DMS 273 treated with DMSO at 0.1 percent for 48 hours (cell line): ENCODE data around the gene USH2A.

Experiments
- DNase-seq: peaks from one replicate; lab custom pipeline; 2025; lab: John Stamatoyannopoulos, UW

The USH2A gene, protein sequence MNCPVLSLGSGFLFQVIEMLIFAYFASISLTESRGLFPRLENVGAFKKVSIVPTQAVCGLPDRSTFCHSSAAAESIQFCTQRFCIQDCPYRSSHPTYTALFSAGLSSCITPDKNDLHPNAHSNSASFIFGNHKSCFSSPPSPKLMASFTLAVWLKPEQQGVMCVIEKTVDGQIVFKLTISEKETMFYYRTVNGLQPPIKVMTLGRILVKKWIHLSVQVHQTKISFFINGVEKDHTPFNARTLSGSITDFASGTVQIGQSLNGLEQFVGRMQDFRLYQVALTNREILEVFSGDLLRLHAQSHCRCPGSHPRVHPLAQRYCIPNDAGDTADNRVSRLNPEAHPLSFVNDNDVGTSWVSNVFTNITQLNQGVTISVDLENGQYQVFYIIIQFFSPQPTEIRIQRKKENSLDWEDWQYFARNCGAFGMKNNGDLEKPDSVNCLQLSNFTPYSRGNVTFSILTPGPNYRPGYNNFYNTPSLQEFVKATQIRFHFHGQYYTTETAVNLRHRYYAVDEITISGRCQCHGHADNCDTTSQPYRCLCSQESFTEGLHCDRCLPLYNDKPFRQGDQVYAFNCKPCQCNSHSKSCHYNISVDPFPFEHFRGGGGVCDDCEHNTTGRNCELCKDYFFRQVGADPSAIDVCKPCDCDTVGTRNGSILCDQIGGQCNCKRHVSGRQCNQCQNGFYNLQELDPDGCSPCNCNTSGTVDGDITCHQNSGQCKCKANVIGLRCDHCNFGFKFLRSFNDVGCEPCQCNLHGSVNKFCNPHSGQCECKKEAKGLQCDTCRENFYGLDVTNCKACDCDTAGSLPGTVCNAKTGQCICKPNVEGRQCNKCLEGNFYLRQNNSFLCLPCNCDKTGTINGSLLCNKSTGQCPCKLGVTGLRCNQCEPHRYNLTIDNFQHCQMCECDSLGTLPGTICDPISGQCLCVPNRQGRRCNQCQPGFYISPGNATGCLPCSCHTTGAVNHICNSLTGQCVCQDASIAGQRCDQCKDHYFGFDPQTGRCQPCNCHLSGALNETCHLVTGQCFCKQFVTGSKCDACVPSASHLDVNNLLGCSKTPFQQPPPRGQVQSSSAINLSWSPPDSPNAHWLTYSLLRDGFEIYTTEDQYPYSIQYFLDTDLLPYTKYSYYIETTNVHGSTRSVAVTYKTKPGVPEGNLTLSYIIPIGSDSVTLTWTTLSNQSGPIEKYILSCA (N-terminal part only)

DNA sequence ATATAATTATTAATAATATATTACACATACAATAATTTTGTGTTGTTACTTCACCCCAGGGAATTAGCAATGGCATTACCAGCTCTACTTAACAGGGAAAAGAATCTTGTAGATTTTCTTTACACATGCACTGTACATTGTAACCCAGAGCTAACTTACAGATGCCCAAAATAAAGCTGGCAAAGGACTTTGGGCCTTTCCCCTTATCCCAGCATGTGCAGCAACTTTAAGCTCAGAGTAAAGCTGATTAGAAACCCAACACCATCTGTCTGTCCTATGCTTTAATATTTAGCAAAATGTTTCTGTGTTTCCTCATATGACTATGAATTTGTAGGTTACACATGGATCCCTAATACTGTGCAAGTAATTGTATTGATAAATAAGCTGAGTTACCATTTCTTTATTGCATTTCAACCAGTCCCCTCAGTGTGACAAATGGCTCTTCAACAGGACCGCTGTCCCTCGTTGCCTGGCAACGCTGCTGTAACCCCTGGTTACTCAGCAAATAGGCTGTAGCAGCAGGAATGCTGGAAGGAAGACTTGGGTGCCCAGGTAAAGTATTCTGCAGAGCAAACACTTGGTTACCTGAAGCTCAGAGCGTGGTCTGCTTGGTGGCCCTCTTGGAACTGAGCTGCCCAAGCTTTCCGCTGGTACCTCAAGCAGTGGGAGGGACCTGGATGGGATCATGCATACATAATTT is at the start of gene USH2A:
Gene USH2A, minus strand, starts transcription at position 628 of the 700 bp plus-strand sequence. CDS start 1,112 bp downstream, outside the sequence.
- no peak for DNase-seq

DNA sequence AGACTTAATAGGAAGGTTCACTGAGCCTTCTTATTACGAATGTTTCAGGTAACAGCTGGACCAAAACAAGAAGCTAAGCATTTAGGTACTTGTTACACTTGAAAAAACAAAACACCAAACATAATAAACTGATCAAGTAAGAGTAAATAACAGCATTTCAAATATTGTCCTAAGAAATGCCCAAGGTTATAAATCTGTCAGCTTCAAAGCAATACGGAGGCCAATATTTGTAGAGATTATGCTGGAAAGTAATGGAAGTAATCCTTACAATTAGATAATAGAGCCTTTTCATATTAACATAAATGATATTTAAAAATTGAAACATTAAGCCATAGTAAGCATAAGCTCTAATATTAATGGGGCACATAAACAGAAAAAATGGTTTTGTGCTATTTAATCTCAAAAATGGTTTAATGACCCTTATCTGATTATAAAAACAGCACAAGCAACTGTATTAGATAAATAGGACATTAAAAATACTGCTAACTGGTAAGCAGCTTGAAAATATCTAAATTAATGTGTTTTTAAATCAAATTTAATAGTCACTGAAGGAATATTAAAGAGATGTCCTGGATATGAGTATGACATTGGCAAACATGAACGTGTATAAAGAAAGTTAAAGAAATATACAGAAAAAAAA is 43.0 kb upstream of the USH2A start:
- DNase-seq: no peak

DNA sequence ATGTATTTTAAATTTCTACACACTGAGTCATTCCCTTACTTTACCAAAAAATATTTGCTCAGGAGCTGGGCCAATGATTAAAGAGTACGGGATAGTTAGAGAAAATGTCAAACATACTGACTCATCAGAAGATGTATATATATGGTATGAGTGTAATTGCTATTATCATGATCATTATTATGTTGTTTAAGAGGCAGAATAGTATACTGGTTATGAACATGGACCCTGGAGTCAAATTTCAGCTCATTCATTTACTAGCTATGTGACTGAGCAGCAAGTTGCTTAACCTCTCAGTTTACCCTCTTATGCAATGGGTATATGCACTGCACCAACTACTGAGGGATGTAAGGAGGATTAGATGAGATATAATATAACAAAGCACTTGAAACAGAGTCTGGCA is 41.2 kb upstream of the USH2A start:
- no peak for DNase-seq

DNA sequence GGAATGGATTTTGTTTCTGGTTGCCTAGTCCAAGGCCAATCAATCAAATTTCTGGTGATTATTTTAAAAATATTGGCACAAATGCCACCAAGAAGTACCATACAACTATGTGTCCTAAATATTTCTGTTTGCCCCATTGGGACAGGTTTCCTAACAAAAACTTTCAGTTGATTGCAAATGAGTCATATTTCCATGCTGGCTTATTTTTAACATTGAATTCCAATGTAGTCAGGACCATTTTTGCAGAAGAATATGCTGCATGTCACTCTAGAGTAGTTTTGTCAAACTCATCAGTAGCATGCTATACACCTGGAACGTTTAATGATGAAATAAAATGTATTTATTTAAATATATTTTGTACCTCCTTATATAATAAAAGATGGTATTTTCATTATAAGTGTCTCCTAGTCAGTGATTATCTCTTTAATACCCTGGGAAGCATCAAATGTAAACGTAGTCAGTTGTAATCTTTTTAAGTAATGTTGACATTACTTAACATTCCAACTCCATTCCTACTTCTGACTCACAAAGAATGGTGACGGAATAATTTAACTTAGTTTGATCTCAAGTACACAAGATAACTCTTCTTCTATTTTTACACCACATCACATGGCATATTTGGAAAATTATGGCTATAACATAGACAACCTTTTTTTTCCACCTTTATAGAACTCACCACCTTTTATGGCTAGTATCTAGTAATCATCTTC is 39.0 kb upstream of the USH2A start:
- no peak for DNase-seq

DNA sequence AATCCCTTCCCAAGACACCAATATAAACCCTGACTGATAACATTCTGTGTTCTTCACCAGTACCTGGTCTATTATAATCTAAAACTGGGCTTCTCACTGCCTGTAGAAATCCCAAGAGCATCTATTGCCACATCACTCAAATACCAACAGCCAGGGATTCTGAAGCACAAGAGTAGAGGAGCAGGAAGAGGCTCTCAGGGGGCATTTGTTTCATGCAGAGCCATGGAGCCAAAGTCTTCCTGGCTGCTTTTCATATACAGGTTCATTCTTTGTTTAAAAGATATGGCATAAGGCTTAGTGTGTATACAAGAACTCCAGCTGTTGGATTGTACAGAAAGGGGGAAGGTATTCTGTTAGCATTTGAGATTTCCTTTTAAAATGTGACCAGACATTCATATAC is 38.2 kb upstream of the USH2A start:
- no peak for DNase-seq

DNA sequence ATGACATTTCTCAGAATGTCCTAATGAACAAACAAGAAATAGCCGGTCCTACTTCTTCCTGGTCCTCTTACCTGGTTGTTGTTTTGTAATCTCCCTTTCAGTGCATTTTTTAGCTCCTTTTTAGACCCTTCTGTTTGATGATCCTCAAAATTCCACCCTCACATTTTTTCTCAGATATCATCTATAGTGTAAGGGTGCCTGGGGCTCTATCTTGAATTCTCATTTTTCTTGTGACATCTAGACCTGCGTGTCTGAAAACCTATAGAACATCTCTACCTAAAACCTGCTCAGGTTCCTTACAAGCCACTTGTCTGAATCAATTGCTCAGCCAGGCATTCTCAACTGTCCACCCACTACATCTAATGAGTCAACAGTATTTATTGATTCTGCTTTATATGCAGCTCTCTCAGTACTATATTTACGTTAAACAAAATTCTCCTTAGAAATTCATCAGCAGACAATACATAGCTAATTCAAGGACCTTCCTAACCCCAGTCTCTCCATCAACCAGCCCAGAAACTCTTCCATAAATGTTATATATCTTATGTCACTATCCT is 36.5 kb upstream of the USH2A start:
- no peak for DNase-seq

DNA sequence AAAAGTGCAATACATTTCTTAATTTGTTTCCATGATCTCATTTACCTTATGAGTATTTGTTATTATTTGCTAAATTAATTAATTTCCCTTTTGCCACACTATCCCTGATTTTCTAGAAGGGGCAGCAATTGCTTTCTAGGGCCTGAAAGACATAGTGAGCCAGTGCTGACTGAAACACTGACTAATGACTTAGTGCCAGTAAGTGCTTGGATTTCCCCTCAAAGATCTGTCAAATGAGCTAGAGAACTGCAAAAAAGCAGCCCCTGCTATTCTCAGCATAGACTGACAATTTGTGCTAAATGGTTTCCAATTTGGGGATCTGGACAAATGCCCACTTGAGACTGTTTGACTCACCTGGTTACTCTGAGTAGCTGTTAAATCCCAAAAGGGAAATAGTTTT is 35.6 kb upstream of the USH2A start:
- no peak for DNase-seq

DNA sequence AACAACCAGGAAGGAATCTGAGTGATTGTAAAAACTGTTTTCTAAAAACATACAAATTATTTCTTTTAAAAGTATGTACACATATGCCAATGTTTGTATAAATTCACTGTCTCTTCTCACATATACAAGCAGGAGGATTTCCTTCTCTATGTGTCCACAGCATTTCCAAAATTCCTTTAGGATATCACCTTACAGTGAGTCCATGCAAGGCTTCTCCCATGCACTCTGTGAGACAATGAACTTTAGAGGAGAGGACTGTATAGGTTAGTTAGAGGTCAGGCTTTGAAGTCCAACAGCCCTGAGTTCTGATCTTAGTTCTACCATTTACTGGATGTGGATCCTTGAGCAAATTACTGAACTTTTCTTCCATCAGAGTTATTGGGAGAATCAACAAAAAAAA is 34.1 kb upstream of the USH2A start:
- no peak for DNase-seq

DNA sequence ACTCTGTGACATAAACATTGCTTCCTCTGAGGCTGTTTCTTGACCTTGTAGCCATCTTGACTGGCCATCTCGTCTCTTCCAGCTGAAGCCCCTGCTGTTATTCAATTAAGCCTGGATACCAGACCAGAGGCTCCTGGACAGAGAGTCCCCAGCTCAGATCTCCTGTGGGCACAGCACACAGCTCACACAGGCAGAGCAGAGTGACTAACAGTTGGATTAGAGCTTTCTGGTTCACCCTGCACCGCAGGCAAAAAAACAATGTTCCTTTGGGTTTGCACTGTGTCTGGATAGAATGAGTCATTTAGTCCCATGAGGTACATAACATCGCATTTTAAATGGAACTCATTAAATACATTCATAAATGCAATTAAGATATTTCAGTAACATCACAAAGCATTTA is 33.4 kb upstream of the USH2A start:
- DNase-seq: no peak

DNA sequence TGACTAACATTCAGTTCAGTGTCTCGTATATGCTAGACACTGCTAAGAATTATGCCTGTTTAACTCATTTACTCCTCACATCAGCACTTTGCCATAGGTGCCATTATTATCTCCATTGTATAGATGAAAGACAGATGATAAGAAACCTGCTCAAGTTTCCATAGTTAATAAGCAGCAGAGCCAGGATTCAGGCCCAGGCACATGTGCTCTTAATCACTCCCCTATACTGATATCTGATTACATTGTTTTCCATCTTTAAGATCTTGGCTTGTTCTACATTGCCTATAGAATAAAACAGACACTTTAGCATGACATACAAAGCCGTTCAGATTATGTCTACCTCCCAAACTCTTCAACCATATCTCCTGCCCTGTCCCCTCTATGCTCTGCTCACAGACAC is 30.5 kb upstream of the USH2A start:
- no peak for DNase-seq

DNA sequence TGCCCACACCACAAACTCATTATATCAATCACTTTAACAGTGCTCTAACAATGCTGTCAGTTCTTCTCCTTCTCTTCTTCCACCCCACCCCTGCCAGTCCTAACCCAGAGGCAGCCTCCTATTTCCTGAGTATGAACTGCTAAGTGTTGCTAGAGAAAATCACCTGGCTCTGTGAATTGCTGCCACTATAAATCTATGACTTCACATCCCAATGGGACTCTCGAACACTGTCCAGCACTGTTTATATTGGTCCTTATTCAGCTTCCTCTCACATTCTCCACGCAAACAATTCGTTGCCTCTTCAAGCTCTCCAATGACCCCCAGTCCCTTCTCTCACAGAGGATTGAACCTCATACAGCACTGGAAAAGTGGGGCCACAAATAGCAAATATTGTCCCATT is 27.0 kb upstream of the USH2A start:
- no peak for DNase-seq

DNA sequence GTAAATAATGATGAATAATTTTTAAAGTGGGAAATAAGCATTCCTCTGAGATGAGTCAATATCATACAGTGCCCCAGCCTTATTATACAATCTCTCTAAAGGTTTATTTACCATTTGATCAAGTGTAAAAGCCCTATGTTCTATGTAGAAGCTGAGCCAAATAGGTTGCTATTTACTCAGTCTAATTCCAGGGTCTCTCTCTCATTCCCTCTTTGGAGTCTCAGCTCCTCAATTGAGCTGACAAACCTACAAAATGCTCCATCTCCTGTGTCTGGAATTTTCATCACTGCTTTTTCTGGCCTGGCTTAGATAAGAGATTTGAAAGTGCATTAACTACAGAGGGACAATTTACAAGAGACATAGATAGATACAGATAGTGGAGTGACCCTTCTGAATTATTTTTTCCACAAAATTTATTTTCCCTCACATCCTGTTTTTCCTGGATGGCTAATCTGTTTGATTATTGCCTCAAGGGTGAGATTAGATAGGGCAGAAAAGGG is 24.8 kb upstream of the USH2A start:
- no peak for DNase-seq

DNA sequence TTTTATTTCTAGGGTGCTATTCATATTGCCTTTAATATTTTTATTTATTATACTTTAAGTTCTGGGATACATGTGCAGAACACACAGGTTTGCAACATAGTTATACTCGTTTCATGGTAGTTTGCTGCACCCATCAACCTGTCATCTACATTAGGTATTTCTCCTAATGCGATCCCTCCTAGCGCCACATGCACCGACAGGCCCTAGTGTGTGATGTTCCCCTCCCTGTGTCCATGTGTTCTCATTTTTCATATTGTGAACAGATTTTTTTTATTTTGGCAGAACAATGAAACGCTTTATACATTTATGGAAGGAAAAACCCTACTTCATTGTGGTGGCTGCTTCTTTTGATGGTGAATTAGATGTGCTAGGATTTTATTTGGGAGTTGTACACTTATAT is 14.4 kb upstream of the USH2A start:
- no peak for DNase-seq

DNA sequence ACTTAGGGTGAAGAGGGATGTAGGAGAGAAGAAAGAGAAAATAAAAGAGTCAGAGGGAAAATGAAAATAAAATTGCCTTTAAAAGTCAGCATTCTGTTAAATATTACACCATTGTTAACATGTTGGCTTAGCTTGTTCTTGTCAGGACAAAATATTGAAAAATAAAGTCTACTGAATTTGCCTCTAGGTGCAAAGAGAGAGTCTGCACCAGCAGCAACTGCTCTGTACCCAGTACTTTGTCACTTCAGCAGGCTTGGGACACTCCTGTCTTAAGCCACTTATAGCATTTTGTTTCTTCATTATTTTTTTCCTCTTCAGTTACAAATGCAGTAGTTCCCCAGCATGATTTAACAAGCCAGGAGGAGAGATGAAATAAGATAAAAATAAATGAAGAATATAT is 11.0 kb upstream of the USH2A start:
- no peak for DNase-seq

DNA sequence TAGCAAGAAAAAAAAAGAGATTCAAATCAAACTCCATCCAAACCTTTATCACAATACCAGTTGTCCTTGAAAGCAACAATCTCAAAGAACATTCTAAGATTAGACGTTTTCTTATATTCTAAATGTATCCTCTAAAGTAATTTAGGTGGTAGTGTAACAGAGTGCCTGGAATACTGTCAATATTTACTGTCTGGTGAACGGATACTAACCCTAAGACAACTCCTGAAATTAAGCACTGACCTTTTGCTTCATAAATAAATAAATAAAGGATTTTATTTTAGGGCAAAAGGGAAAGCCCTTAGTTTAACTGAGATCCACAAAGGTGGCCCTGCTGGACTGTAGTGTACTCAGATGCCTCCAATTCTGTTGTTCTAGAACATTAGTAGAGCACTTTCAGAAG is 9.9 kb upstream of the USH2A start:
- DNase-seq: no peak

DNA sequence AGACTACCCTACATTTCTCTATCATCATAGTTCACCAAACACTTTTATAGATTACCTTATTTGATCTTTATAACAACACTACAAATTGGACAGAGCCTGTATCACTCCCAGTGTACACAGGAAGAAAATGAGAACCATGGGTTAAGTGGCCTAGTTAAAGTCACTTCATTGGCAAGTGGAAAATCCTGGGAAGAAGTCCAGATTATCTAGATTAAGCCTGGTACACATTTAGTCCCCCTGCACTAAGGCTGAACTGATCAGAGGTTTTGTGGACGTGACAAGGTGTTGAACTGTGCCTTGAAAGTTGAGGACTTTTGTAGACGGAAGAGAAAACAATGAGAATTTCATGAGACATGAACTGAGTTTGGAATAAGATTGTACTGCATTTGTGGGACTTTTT is 7.5 kb upstream of the USH2A start:
- DNase-seq: no peak

DNA sequence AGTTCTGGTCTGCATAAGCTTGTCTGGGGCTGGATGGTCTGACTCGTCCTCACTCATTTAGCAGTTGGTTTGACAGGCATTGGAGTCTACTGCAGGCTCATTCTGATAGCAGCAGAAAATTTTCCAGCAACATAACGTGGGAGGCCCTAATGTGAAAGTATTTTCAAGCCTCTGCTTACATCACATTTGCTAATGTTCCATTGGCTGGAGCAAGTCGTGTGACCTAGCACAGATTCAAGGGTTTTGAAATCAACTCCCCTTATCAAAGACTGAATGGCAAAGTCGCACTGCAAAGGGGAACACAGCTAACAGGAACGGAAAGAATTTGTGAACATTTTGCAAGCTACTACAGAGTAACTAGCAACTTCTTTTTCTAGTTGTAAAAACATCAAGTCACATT is 2.3 kb upstream of the USH2A start:
- no peak for DNase-seq

DNA sequence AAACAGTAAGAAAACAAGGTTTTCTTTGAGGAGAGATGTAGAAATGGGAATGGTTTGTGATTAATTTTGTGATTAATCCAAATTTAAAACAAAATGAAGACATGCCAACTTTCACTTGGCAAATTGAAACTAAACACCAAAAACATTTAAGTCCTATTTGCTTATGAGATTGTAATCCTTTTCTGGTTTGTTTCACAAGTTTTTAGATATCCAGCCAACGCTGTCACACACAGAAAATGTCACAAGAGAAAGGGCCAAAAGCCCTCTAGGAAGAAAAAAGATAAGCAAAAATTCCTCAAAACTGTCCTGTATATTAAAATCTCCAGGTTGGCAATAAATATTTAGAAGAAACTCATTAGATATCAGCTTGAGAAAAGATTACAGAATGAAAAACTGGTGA is 2.5 kb downstream of the USH2A start:
- DNase-seq: no peak

DNA sequence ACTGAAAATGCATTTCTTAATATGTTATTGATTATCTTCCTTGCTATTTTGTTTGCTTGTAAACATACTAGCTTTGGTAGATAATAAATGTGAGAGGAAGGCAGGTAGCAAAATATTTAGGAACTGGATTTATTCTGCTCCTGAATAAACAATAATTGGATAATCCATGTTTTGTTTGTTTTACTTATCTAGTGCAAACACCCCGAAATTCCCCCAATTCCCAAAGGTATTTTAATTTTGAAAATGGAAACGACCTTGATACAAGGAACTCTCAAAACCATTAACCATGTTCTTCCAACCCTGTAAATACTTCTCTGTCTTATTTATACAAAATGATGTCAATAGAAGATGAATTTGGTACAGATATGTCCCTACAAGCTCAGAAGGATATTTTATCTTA is 3.0 kb downstream of the USH2A start:
- DNase-seq: no peak

DNA sequence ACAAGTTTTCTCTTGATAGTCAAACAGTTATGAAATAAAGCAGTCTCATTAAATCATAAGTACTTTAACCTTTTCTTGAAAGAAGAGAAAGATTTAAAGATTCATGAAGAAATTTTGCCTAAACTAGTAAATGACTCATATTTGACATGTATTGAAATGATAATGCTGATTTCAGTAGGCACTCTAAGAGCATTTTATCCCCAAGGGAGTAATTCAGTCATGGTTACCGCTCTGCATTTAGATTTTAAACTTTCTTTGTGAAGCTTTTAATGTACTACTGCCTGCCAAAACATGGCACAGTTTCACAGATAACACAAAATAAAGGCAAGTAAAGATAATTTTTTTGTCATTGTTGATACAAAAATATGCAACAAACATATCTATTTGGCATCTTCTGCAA is 6.8 kb downstream of the USH2A start:
- DNase-seq: no peak
